ENCODE data around the gene PDZD4. TPM values are rescaled to one million over a fixed set of nuclear protein-coding genes. Genes with fewer than 3 reads are reported as not detected.

Gene PDZD4
- total and polyA plus RNA-seq, 2 donors from 2014 or later: 4.7 to 7.0 TPM

GRCh38 chrX:153876112-153876491 lies 45.8 kb upstream of the PDZD4 start:
- H3K4me3 ChIP-seq (ENCODE audit: low read length in 3 of 3): no peak overlapping the region
- no peaks in the 10 kb centered on the region for H3K9me3 ChIP-seq (ENCODE audit: control insufficient read depth in 2 of 3, insufficient read depth in 1 of 3, low read length in 3 of 3)
- H3K27me3 ChIP-seq (ENCODE audit: control insufficient read depth, insufficient read depth, low read length): peaks cover 2% of the 10 kb centered on the region
- no peak overlapping the region for H3K27ac ChIP-seq (ENCODE audit: low read depth in 2 of 2, low read length in 2 of 2)
- DNase-seq (no peak), FAIRE-seq (no peak)
- H3K4me1 ChIP-seq (ENCODE audit: control insufficient read depth in 2 of 3, insufficient read depth in 2 of 3, low read depth in 1 of 3, low read length in 3 of 3): no peaks in the 10 kb centered on the region
- H3K9ac ChIP-seq (ENCODE audit: low read length in 3 of 3): no peak overlapping the region
- TF ChIP-seq CTCF (IDR thresholded peaks at IDR 0.05; ENCODE audit: borderline replicate concordance, extremely low read depth, insufficient read depth): no peak
- intact Hi-C loops (cut with DNase I): no loop called here
- no peaks in the 10 kb centered on the region for H3K36me3 ChIP-seq (ENCODE audit: control insufficient read depth in 2 of 3, insufficient read depth in 3 of 3, low read length in 3 of 3)

GRCh38 chrX:153875391-153876111 lies 45.2 kb upstream of the PDZD4 start:
- DNase-seq: peak; percentile 64 to 84 (median 82)
- H3K27me3 ChIP-seq (ENCODE audit: control insufficient read depth, insufficient read depth, low read length): peaks cover 2% of the 10 kb centered on the region
- H3K9ac ChIP-seq (ENCODE audit: low read length in 3 of 3): no peak overlapping the region
- H3K4me1 ChIP-seq (ENCODE audit: control insufficient read depth in 2 of 3, insufficient read depth in 2 of 3, low read depth in 1 of 3, low read length in 3 of 3): no peaks in the 10 kb centered on the region
- no peak overlapping the region for H3K27ac ChIP-seq (ENCODE audit: low read depth in 2 of 2, low read length in 2 of 2)
- H3K9me3 ChIP-seq (ENCODE audit: control insufficient read depth in 2 of 3, insufficient read depth in 1 of 3, low read length in 3 of 3): no peaks in the 10 kb centered on the region
- no peak overlapping the region for H3K4me3 ChIP-seq (ENCODE audit: low read length in 3 of 3)
- no peak for FAIRE-seq
- TF ChIP-seq CTCF (IDR thresholded peaks at IDR 0.05; ENCODE audit: borderline replicate concordance, extremely low read depth, insufficient read depth): no peak
- intact Hi-C loops (cut with DNase I): no loop called here
- no peaks in the 10 kb centered on the region for H3K36me3 ChIP-seq (ENCODE audit: control insufficient read depth in 2 of 3, insufficient read depth in 3 of 3, low read length in 3 of 3)

- Histone ChIP-seq H3K36me3 (ENCODE audit: control insufficient read depth in 2 of 3, insufficient read depth in 3 of 3, low read length in 3 of 3) (no peaks in the 10 kb centered on the region), H3K9ac (ENCODE audit: low read length in 3 of 3) (no peak overlapping the region), H3K27me3 (ENCODE audit: control insufficient read depth, insufficient read depth, low read length) (no peaks in the 10 kb centered on the region), H3K9me3 (ENCODE audit: control insufficient read depth in 2 of 3, insufficient read depth in 1 of 3, low read length in 3 of 3) (no peaks in the 10 kb centered on the region), H3K27ac (ENCODE audit: low read depth in 2 of 2, low read length in 2 of 2) (no peak overlapping the region), H3K4me3 (ENCODE audit: low read length in 3 of 3) (no peak overlapping the region), H3K4me1 (ENCODE audit: control insufficient read depth in 2 of 3, insufficient read depth in 2 of 3, low read depth in 1 of 3, low read length in 3 of 3) (no peaks in the 10 kb centered on the region)
- intact Hi-C loops (cut with DNase I): no loop called here
- DNase-seq (peak in 1 of 5 donors; percentile 33), FAIRE-seq (no peak)
- no peak for TF ChIP-seq CTCF (IDR thresholded peaks at IDR 0.05; ENCODE audit: borderline replicate concordance, extremely low read depth, insufficient read depth)
These were observed 44.2 kb upstream of the PDZD4 start for GRCh38 chrX:153874366-153875125.
